Panc1 (cell line): Measurements from ENCODE around the gene OR10P1. TPM values are rescaled to one million over a fixed set of nuclear protein-coding genes. Genes with fewer than 3 reads are reported as not detected.

ENCODE experiments used
- ATAC-seq: fragments of 200-7000 bp; cut with Tn5 transposase; 2 replicates; pipeline ENCODE4 v1.9.1; 2020; ENCODE audit warnings: mild to moderate bottlenecking, moderate library complexity
- BruUV-seq: library from RNA; stranded (reverse); fragments of 400-500 nt; replicated peaks from 2 replicates; lab custom pipeline; 2021; lab: Mats Ljungman, UMichigan
- CTCF ChIA-PET: fragments of 300-600 bp; sonication (Branson Sonifier 250); formaldehyde crosslinking; loops from one replicate; lab custom pipeline; 2022; ENCODE audit warnings: antibody characterized with exemption; lab: Charles Lee
- POLR2A ChIA-PET: fragments of 300-600 bp; sonication (Branson Sonifier 250); formaldehyde crosslinking; loops from one replicate; lab custom pipeline; 2022; ENCODE audit warnings: antibody characterized with exemption; lab: Charles Lee
- DNase-seq: peaks from one replicate; pipeline ENCODE4 v3.0.0-alpha.2; 2010; ENCODE audit warnings: low read depth, low spot score
- H3K27ac ChIP-seq: 2 replicates; pipeline ENCODE4 v1.5.1; 2011; ENCODE audit warnings: mild to moderate bottlenecking, low read length, inconsistent platforms
- H3K27me3 ChIP-seq: fragments of 200-500 bp; sonication (Bioruptor generic); 2 replicates; pipeline ENCODE4 v1.6.0; 2014; ENCODE audit warnings: low read length, inconsistent platforms; ENCODE audit not compliant: control insufficient read depth, insufficient read depth
- H3K36me3 ChIP-seq: fragments of 200-500 bp; sonication (Bioruptor generic); 2 replicates; pipeline ENCODE4 v1.5.1; 2014; ENCODE audit warnings: inconsistent platforms, mild to moderate bottlenecking, low read length, moderate library complexity; ENCODE audit not compliant: control insufficient read depth, insufficient read depth
- H3K4me1 ChIP-seq: 2 replicates; pipeline ENCODE4 v1.5.1; 2011; ENCODE audit warnings: inconsistent platforms, mild to moderate bottlenecking, low read length, moderate library complexity; ENCODE audit not compliant: control insufficient read depth, insufficient read depth
- H3K4me3 ChIP-seq, 2 experiments: 2 replicates each; pipeline ENCODE4 v1.5.1; 2011 to 2012; ENCODE audit warnings: low read depth in 2 of 2, low read length in 2 of 2, mild to moderate bottlenecking in 2 of 2, inconsistent platforms in 1 of 2, moderate library complexity in 1 of 2
- H3K9me3 ChIP-seq: fragments of 200-500 bp; sonication (Bioruptor generic); 2 replicates; pipeline ENCODE4 v1.5.1; 2014; ENCODE audit warnings: low read depth, mild to moderate bottlenecking, inconsistent platforms, low read length, moderate library complexity; ENCODE audit not compliant: control insufficient read depth, insufficient read depth
- POLR2AphosphoS5 ChIP-seq: IDR thresholded peaks from 2 replicates; pipeline ENCODE4 v1.6.1; 2012; ENCODE audit warnings: mild to moderate bottlenecking, low read depth, low read length, moderate library complexity
- REST ChIP-seq, 2 experiments: IDR thresholded peaks; 2 replicates each; pipeline ENCODE4 v1.6.1; 2011 to 2012; ENCODE audit warnings: low read depth in 2 of 2, control low read depth in 1 of 2, low read length in 1 of 2, mild to moderate bottlenecking in 1 of 2, moderate library complexity in 1 of 2; ENCODE audit not compliant: insufficient read depth in 1 of 2
- SIN3A ChIP-seq: IDR thresholded peaks from 2 replicates; pipeline ENCODE4 v1.6.1; 2012; ENCODE audit warnings: low read depth, mild to moderate bottlenecking, low read length, moderate library complexity, borderline replicate concordance; ENCODE audit not compliant: insufficient read depth
- TCF7L2 ChIP-seq: IDR thresholded peaks from 2 replicates; pipeline ENCODE4 v1.6.1; 2011; ENCODE audit warnings: mild to moderate bottlenecking, low read depth, low read length, inconsistent platforms
- in situ Hi-C: cut with HindIII; loops from 2 replicates; pipeline ENCODE4 v1.10.0; 2016; ENCODE audit warnings: low sequenced_read_pairs, low pct_unique_long_range_greater_than_20kb
- intact Hi-C: fragments of 100-400 bp; cut with micrococcal nuclease; formaldehyde crosslinking; loops from one replicate; pipeline ENCODE4 v1.10.0; 2022; ENCODE audit not compliant: unreplicated experiment
- total RNA-seq: library from RNA; stranded (reverse); gene quantifications from one replicate; pipeline ENCODE4 v1.2.1, GENCODE V29; 2021; ENCODE audit not compliant: unreplicated experiment
- TF ChIP-seq, protein P1 (sequence below): fragments of 450-650 bp; IDR thresholded peaks from 2 replicates; pipeline ENCODE4 v1.5.1; 2017; ENCODE audit warnings: mild to moderate bottlenecking

The OR10P1 gene
- total RNA-seq, 1 experiment from 2014 or later, result not detected

GRCh38 chr12:55642267-55642666 is 5.6 kb downstream of the OR10P1 start:
- Histone ChIP-seq H3K27me3 (no peaks in the 10 kb centered on the region; the same call in 1 of the 2 replicates), H3K9me3 (no peaks in the 10 kb centered on the region), H3K4me3 (no peak overlapping the region), H3K4me1 (no peaks in the 10 kb centered on the region), H3K27ac (no peak overlapping the region), H3K36me3 (no peaks in the 10 kb centered on the region)
- no peak for DNase-seq
- intact Hi-C loops, result no loop called here
- in situ Hi-C loops, result no loop called here
- POLR2A ChIA-PET, result no interaction called here
- BruUV-seq, result no TSS peak
- no peak for ATAC-seq
- no peak for TF ChIP-seq SIN3A
- TF ChIP-seq, protein P1, sequence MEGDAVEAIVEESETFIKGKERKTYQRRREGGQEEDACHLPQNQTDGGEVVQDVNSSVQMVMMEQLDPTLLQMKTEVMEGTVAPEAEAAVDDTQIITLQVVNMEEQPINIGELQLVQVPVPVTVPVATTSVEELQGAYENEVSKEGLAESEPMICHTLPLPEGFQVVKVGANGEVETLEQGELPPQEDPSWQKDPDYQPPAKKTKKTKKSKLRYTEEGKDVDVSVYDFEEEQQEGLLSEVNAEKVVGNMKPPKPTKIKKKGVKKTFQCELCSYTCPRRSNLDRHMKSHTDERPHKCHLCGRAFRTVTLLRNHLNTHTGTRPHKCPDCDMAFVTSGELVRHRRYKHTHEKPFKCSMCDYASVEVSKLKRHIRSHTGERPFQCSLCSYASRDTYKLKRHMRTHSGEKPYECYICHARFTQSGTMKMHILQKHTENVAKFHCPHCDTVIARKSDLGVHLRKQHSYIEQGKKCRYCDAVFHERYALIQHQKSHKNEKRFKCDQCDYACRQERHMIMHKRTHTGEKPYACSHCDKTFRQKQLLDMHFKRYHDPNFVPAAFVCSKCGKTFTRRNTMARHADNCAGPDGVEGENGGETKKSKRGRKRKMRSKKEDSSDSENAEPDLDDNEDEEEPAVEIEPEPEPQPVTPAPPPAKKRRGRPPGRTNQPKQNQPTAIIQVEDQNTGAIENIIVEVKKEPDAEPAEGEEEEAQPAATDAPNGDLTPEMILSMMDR, result no peak
- CTCF ChIA-PET, result no interaction called here

DNA sequence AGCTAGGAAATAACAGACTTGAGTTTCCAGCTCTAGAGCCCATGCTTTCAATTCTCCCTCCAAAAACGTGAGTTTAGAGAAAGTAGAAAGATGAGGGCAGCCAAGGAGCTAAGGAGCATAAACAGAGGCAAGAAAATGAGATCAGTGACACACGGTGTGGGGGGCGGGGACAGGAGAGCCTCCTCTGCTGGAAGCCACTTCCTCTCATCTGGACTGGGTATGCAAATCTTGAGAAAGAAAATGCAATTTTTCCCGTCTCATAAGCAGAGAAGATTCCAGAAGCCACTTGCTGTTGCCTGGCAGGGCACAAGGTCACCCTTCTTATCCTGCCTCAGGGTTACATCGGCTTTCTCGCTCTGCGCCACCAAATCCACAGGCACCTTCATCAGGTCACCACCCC is 6.0 kb downstream of the OR10P1 start:
- ChIA-PET POLR2A (no interaction called here), CTCF (no interaction called here)
- Histone ChIP-seq H3K36me3 (no peaks in the 10 kb centered on the region), H3K27me3 (no peaks in the 10 kb centered on the region; the same call in 1 of the 2 replicates), H3K9me3 (no peaks in the 10 kb centered on the region), H3K27ac (no peak overlapping the region), H3K4me3 (no peak overlapping the region), H3K4me1 (no peaks in the 10 kb centered on the region)
- no TSS peak for BruUV-seq
- in situ Hi-C loops, result no loop called here
- DNase-seq (no peak), ATAC-seq (no peak)
- no peak for TF ChIP-seq SIN3A
- no peak for TF ChIP-seq REST (IDR thresholded peaks at IDR 0.05; ENCODE audit: insufficient read depth in 1 of 2, low read depth in 2 of 2, low read length in 1 of 2)
- TF ChIP-seq, protein P1, result no peak
- TF ChIP-seq POLR2AphosphoS5, result no peak
- no peak for TF ChIP-seq TCF7L2
- intact Hi-C loops, result no loop called here
